NCI-H460 (cell line): Measurements from ENCODE around the gene DLX3. TPM values are rescaled to one million over a fixed set of nuclear protein-coding genes. Genes with fewer than 3 reads are reported as not detected.

Source experiments
- DNase-seq: peaks from one replicate; pipeline ENCODE4 v3.0.0-alpha.2; 2016; ENCODE audit warnings: low read depth; ENCODE audit errors: extremely low read depth
- total RNA-seq: library from RNA; depleted of rRNA; stranded (reverse); fragments of >200 nt; shearing (Covaris generic); gene quantifications from 2 replicates; pipeline ENCODE4 v1.2.3, GENCODE V29; 2014

Gene DLX3
- total RNA-seq, 1 experiment from 2014 or later: not detected

DNA sequence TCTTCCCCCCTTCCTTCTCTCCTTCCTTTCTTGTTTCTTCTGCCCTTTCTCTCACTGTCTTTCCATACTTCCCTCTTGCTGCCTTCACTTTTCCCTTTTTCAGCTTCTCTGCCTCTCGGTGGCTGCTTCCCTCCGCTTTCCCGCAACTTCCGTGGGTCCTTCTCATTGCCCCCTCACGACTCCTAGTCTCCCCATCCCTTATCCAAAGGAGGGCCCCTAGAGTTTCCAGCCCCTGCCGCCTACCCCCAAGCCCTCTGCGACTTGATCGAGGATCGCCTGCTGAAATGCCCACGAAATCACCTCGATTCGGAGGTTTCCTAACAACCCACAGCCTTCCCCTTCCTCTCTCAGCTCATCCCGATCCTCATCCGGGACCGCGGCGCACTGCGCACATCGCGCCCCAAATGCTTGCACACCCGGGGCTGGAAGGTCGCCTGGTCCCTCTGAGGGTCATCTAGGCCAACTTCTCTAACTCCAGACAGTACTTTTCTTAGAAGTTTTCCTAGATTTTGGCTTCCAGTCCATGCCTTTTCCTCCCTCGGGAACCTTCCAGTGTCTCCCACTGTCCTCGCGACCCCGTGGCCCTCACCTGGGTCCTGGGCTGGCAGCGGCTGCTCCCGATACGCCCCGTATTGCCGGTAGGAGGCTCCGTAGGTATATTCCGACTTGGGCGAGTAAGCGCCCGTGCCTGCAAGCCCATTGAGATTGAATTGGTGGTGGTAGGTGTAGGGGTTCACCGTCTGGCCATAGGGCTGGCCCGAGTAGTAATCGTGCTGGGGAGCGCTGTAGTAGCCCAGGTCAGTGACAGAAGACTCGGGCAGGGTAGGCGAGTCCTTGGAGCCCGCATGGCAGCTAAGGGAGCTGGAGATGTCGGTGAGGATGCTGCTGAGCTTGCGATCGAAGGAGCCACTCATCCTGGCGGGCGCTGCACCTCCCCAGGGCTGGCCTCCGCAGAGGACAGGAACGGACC lies 654 bp downstream of the DLX3 start:
- no peak for DNase-seq

DNA sequence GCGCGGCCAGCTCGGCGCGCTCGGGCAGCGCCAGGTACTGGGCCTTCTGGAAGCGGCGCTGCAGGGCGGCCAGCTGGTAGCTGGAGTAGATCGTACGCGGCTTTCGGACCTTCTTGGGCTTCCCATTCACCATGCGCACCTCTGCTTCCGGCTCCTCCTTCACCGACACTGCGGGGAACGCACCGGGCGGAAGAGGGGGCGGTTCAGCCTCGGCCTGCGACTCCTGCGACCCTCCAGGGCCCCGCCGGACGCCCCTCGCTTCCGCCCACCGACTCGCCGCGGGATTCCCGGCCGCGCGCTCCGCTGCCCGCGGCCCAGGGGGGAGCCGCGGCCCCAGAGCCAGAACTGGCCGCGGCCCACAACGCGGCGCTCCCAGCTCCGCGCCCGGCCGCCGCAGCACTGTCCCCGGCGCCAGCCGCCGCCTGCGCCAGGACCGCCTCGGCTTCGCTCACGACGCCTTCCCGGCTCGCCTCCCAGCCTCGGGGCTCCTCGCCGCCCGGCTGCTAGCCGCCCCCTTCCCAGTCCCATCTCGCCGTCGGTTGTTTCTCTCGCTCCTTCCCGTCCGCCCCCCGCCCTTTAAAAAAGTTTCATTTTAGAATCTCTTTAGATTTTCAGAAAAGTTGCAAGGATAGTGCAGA lies 1.5 kb downstream of the DLX3 start:
- DNase-seq: no peak

DNA sequence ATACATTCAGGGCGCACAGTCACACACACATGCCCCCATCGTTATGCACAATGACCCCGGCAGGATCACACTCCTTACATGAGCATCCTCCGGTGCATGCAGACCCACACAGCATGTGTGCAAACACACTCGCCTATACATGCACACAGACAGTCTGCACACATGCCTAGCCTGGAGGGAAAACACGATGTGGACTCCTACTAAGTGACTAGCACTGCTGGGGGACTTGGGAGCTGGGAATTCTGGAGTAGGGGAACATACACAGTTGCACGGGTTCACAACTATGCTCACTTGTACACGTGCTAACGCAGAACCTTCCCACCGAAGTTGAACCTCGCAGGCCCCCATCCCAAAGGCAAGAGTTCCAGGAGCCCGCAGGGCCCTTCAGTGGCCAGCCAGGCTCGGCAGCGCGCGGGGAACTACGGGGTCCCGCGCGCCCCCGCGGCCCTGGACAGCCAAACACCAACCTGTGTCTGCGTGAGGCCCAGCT lies 2.0 kb downstream of the DLX3 start:
- DNase-seq: no peak

DNA sequence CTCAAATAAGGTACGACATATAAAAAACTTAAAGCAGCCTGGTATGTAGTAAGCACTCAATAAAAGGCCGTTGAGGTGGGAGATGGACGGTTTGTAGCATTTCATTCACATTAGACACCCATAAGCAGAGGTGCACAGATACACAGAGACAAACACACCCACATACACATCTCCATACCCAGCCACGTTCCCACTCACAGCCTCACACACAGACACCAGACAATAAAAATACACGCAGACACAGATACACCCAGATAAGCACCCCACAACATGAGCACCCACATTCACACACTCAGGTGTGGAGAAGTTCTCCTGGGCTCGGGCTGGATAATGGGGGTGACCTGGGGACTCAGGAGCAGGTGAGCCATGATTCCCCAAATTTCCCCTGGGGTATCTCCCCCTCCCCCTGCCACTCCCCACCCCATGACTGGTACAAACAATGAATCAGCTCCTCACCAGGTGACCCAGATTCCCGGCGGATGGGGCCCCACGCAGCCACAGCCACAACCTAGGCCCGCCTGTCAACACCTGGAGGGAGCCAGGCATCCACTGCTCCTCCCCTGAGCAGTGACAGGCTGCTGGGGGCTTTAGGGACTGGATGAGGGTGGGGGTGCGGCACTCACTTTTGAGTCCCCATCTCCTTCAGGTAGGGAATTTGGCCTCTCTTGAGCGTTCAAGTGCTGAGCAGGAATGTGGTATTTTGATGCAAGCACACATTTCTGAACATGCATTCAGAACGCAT lies 2.7 kb downstream of the DLX3 start:
- DNase-seq: no peak

DNA sequence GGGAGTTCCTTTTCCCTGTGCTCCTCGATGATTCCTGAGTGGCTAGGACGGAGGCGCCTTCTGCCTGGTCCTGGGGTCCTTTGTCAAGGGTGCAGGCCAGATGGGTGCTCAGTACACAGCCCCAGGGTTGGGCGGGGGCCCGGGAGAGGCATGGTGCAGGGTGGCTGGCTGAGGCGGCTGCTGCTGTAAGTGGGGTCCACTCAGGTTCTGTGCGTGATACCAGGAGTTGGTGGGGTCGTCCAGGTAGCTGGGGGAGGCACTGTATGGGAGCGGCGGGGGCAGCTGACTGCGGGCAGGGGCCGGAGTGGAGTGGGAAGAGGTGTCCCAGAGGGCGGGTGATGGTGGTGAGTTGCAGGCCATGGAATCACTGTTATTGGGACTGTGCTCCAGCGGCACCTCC lies 3.6 kb downstream of the DLX3 start:
- DNase-seq: no peak

DNA sequence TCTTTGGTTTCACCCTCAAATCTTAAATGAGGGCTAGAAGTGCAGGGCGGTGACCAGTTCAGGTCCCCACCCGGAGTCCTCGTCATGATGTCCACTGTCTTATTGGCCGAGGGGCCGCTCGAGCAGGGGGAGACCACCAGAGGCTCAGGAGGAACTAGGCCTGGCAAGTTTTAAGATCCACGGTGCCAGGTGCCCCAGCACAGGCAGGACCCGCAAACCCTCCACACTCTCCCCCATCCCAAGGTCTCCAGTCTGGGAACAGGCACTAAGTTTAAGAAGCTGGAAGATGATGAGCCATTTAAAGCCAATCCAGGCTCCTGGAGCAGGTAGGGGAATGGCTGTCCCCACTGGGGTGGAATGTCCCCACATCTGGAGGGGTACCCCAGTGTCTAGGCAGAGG lies 4.1 kb downstream of the DLX3 start:
- DNase-seq: no peak

DNA sequence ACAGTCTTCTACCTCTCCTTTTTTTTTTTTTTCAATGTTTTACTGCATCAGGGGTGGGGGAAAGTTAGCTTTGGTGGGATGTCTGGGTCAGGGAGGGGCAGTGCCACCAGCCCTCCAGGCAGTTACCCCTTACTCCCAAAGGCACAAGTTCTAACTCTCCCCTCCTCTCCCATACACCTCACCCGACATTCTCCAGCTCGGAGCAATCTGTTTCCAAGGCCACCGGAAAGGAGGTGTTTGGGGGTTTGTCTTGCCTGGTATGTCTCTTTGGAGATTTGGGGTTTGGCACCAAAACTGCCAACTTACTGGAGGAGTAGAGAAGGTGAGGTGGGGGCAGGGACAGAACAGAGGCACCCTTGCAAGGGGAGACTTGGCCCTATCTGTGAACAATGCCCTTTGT lies 4.7 kb downstream of the DLX3 start:
- DNase-seq: no peak

DNA sequence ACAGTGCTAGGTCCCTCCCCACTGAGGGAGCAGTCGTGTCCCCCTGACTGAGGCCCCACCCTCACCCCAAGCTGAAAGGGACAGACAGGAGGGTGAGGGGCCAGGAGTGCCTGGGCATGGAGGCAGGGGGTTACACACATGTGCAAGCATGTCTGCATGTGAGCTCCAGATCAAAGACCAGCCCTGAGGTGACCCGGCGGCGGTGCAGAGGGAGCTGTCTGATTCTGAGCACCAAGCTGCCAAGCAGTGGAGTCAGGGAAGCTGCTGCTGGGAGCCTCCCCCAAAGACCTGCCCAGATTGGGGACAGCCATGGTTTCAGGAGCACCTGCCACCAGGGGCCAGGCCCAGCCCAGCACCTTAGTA lies 5.5 kb downstream of the DLX3 start:
- DNase-seq: no peak

DNA sequence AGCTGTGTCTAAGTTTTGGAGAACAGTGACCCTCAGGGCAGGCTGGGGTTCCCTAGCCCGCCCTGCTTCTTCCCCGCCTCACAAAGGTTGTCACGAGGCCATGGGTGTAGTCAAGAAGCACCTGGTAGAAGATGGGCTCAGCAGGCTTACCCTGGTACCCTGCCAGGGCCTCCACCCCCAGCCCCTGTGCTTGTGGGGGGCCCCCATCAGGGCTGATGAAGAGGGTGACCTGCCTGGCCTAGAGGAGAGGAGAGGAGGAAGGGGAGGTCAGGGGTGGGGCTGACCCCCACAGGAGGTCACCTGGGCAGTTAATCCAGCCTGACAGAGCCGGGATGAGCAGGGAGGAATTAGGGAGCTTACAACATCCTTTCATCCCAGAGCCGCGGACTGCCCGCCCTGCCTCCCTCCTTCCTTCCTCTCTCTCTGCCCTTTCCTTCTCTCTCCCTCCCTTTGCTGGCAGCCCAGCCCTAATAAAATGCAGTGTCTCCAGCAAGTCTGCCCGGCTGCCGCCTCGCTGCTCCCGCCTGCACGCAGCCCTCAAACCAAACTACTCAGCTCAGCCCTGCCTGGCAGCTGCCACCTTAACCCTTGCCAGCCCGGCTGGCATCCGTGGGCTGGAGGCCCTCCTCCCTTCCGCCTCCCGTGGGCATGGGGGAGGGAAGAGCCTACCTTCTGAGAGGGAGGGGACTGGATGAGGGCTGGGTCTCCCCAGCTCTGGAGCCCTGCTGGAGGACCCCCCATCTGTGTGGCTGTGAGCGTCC lies 7.2 kb downstream of the DLX3 start:
- DNase-seq: no peak

DNA sequence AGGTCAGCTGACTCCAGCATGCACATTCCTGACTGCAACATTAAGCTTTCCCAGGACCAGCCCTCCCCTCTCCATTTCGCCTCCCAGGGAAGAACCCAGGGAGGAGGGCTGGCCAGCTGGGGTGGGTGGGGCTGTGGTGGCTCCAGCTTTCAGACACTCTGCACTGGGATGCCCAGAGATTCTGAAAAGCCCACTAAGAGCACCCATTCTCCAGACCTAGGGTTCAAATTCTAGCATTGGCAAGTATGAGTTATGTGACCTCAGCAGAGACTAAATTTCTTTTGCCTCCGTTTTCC lies 7.8 kb downstream of the DLX3 start:
- DNase-seq: no peak

DNA sequence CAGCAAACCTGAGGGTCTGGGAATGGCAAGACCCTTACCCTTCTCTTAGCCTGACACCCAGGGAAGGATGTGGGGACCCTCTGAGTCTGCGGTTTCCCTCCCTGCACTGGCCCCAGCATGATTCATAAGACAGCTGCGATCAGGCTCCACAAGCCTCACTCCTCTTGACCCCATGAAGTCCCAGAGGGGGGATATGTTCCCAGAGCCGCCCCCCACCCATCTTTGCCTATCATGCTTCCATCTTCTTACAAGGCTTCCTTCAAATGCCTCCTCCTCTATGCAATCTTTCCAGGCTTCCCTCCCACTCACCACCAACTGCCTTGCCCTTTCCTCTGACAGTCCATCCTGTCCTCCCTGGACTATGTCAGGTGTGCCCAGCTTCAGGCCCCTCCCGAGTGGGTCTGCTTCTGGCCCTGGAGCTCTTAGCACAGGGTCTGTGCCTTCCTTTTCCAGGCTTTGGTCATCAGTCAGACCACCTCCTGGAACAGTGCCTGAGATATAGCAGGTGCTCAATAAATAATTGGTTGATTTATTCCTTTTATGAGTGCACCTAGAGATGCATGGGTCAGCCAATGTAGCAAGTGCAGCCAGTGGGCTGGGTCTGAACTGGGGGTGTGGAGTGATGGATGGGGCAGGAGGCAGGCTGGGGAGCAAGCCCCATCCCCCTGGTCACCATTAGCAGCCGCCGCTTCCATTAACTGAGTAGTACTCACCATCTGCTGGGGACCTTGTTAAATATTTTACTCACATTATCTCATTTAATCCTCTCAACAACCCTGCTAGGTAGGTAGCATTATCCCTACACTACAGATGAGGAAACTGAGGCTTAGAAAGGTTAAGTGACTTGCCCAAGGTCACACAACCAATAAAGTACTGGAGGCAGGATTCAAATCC lies 8.4 kb downstream of the DLX3 start:
- no peak for DNase-seq

DNA sequence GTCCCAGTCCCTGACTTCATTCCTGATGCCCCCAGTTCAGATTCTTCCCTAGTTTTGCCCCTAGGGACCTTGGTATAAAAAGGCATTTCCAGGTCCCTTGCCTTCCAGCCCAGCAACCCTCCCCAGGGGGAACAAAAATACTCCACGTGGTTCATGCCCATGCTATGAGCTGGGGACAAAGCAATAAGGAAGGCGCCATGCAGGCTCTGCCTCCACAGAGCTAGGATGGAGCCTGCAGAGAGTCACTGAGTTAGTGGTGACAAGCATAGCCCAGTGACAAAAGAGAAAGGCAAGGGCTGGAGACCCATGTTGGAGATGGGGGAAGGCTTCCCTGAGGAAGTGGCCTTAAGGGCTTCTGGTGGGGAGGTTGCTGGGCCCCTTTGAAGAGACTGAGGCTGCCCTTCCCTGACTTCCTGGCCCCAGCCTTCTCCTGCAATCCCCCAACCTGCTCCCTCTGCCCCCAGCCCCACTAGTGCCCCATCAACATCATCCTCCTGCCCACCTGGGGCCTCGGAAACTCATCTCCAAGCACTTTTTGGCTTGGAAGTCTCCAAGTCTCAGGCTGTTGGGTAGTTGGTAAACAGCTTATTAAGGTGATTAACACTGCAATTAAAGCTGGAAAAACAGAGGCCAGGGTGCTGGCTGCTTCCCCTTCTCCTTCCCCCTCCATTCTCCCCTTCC lies 9.6 kb downstream of the DLX3 start:
- no peak for DNase-seq

DNA sequence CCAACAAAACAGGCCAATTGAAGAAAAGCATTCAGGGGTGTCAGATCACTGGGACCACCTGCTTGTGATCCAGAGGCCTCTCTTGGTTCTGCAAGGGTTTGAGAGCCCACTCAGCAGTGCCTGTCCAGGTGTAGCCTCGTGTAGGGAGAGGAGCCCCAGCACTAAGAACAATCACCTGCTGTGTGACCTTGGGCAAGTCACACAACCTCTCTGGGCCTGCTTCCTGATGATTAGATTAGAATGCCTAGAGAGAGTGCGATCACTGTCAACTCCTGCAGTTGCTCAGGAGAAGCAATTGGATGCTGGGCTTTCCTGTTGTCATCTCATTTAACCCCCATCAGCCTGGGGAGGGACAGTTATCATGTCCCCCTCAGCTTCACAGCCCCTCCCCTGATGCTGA lies 10.2 kb downstream of the DLX3 start:
- no peak for DNase-seq

DNA sequence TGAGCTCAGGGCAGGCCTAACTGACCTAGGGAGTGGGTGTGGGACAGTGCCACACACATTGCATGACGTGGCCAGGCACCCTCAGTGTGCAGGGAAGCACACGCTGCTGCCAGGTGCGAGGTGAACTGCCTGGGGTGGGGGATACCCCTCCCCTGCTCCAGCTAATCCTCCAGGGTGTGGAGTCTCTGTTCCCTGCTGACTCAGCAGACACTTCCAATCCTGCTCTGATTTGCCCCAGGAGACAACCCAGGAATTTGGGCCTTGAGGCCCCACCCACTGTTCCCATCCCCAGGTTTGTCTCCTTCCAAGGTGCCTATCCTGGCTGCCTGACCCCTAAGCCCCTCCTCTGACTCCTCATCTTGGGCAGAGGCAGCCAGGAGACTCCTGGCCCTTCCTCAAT lies 10.7 kb downstream of the DLX3 start:
- no peak for DNase-seq

DNA sequence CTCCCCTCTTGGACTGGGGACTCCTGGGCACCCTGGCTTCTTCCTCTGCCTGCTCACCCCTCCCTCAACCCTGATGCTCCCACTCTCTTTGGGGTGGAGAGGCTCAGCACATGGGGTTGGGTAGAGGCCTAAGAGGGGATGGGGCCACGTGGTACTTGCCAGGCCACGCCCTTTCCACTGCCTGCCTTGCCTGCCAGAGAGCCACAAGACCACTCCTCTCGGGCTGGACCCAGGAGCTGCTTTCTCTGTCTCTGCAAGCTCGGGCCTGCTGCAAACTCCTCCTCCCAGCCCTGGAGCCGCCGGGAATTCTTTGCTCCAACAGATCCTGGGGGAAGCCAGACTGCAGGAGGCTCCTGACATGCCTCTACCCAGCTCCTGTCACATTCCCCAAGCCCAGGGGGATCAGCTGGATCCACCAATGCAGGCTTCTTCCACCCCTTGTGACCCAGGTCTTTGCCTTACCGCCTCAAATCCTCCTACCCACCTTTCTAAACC lies 14.3 kb downstream of the DLX3 start:
- no peak for DNase-seq

DNA sequence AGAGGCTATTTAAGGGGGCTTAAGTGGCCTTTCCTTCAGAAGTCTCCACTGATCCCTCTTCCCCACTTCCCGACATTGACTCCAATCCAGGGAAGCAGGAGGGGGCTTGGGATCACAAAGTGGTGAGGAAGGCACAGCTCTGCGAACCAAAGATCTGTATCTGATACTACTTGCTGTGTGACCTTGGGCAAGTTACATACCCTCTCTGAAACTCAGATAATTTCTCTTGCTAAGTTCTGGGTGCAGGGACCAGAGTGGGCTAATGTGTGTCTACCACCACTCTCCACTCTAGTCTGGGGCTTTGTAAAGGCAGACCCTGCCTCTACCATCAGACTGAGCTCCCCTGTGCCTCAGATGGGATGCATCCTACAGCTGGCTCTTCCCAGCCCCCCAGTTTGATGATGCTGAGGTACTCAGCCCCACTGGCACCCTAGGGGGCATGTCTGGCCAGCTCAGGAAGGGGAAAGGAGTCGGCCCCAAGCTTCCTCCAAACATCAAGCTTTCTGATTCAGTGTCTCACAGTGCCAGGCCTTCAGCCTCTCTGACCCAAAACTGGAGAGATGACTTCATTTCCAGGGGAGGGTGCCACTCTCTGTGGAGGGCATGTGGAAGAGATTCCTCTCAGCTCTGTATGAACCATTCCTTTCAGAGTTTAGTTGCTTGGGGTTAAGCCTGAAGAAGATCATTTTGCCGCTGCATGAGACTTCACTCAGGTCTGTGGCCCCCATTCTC lies 15.1 kb downstream of the DLX3 start:
- DNase-seq: no peak

DNA sequence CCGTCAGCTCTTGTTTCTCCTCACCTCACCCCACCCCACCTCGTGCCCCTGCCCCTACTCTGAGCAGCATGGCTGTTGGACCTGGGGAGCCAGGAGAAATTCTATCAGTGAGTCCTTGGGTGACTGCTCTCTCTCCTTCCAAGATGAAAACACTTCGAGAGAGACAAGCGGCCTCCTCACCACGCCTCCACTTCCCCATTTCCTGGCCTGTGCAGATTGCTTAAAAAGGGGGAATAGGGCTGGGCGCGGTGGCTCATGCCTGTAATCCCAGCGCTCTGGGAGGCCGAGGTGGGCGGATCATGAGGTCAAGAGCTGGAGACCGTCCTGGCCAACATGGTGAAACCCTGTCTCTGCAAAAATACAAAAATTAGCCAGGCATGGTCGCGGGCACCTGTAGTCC lies 16.5 kb downstream of the DLX3 start:
- no peak for DNase-seq
